SK-N-MC (cell line): ENCODE measurements around the gene CAMTA1.

Experiments
- EZH2 ChIP-seq: fragments of 200-600 bp; sonication (generic); IDR thresholded peaks from one replicate; pipeline ENCODE4 v1.6.1; 2017; ENCODE audit warnings: antibody characterized with exemption
- POLR2AphosphoS5 ChIP-seq: IDR thresholded peaks from 2 replicates; pipeline ENCODE4 v1.6.1; 2012; ENCODE audit warnings: mild to moderate bottlenecking, low read depth, low read length, borderline replicate concordance

GRCh38 chr1:7008975-7009740, 223.9 kb downstream of the CAMTA1 start:
- no peak for TF ChIP-seq EZH2
- no peak for TF ChIP-seq POLR2AphosphoS5
